ENCODE results near the gene SKOR2.
A peak's percentile ranks its signal among the peaks of the same experiment; 100 is the strongest.

The SKOR2 gene

DNA sequence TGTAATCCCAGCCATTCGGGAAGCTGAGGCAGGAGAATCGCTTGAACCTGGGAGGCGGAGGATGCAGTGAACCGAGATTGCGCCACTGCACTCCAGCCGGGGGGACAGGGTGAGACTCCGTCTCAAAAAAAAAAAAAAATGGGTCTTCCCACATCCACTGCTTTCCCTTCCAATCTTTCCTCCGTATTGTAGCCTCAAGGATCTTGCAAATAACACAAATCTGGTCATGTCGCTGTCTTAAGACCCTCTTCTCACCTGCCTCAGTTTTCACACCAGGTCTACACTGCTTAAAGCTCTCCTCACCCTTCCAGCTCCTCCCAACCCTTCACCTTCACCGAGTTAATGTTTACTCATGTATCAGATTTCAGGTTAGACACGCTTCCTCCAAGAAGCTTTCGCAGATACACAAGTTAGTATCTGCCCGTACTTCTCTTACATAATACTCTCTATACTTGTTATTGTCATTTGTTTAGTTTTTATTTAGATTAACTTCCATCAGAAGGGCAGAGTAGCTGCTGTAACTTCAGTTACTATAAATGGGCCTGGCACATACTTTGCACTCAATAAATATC lies 76.8 kb downstream of the SKOR2 start:
- Histone ChIP-seq H3K79me2 (ENCODE audit: insufficient read depth, low read length) (peaks cover 36% of the 10 kb centered on the region), H3K9ac (ENCODE audit: low read depth, low read length) (peak overlapping the region; percentile 62), H3K27ac (ENCODE audit: low read length) (no peak overlapping the region), H3K4me1 (ENCODE audit: insufficient read depth, low read length) (peaks cover 28% of the 10 kb centered on the region), H3K9me3 (ENCODE audit: insufficient read depth, low read length, severe bottlenecking) (no peaks in the 10 kb centered on the region), H3K4me3 (ENCODE audit: low read depth in 1 of 2, low read length in 2 of 2) (peak overlapping the region; percentile 35 to 59; a peak in 3 of 4 replicates), H2AFZ (ENCODE audit: low read depth, low read length) (peak overlapping the region; percentile 59; the same call in 1 of the 2 replicates), H3K36me3 (ENCODE audit: insufficient read depth, low read length) (no peaks in the 10 kb centered on the region), H3K27me3 (ENCODE audit: insufficient read depth, low read length, poor library complexity) (no peaks in the 10 kb centered on the region), H4K20me1 (ENCODE audit: insufficient read depth, low read length) (peaks cover 6% of the 10 kb centered on the region; the same call in 1 of the 2 replicates), H3K4me2 (ENCODE audit: insufficient read depth, low read length) (peak overlapping the region; percentile 74)
- TF ChIP-seq, protein P1, sequence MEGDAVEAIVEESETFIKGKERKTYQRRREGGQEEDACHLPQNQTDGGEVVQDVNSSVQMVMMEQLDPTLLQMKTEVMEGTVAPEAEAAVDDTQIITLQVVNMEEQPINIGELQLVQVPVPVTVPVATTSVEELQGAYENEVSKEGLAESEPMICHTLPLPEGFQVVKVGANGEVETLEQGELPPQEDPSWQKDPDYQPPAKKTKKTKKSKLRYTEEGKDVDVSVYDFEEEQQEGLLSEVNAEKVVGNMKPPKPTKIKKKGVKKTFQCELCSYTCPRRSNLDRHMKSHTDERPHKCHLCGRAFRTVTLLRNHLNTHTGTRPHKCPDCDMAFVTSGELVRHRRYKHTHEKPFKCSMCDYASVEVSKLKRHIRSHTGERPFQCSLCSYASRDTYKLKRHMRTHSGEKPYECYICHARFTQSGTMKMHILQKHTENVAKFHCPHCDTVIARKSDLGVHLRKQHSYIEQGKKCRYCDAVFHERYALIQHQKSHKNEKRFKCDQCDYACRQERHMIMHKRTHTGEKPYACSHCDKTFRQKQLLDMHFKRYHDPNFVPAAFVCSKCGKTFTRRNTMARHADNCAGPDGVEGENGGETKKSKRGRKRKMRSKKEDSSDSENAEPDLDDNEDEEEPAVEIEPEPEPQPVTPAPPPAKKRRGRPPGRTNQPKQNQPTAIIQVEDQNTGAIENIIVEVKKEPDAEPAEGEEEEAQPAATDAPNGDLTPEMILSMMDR (IDR thresholded peaks at IDR 0.05; ENCODE audit: borderline replicate concordance, extremely low read depth, low read length, poor library complexity, severe bottlenecking), result no peak
- no peak for TF ChIP-seq EZH2 (IDR thresholded peaks at IDR 0.05; ENCODE audit: borderline replicate concordance, low read depth, low read length, severe bottlenecking)
- no peak for ATAC-seq (ENCODE audit: insufficient read depth, low read depth)
- DNase-seq, result no peak

DNA sequence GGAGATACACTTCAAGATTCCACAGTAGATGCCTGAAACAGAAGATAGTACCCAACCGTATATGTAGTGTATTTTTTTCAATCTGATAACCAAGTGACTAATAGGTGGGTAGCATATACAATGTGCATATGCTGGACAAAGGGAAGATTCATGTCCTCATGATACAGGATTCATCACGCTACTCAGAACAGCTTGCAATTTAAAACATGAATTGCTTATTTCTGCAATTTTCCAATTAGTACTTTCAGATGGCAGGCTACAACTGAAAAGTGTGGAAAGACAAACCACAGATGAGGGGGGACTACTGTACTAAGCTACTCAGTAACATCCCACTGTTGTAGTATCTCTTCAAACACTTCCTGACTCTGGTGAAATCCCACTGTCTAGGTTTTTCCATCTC lies 79.0 kb downstream of the SKOR2 start:
- H3K27ac ChIP-seq (ENCODE audit: low read length), result no peak overlapping the region
- no peaks in the 10 kb centered on the region for H3K27me3 ChIP-seq (ENCODE audit: insufficient read depth, low read length, poor library complexity)
- ATAC-seq (ENCODE audit: insufficient read depth, low read depth) (no peak), DNase-seq (no peak)
- no peak overlapping the region for H3K4me2 ChIP-seq (ENCODE audit: insufficient read depth, low read length)
- peaks cover 28% of the 10 kb centered on the region for H3K4me1 ChIP-seq (ENCODE audit: insufficient read depth, low read length)
- peaks cover 9% of the 10 kb centered on the region; the same call in 1 of the 2 replicates for H4K20me1 ChIP-seq (ENCODE audit: insufficient read depth, low read length)
- no peak for TF ChIP-seq EZH2 (IDR thresholded peaks at IDR 0.05; ENCODE audit: borderline replicate concordance, low read depth, low read length, severe bottlenecking)
- TF ChIP-seq, protein P1 (IDR thresholded peaks at IDR 0.05; ENCODE audit: borderline replicate concordance, extremely low read depth, low read length, poor library complexity, severe bottlenecking), result no peak
- no peak overlapping the region for H3K9ac ChIP-seq (ENCODE audit: low read depth, low read length)
- no peak overlapping the region for H2AFZ ChIP-seq (ENCODE audit: low read depth, low read length)
- H3K36me3 ChIP-seq (ENCODE audit: insufficient read depth, low read length), result no peaks in the 10 kb centered on the region
- no peak overlapping the region for H3K4me3 ChIP-seq (ENCODE audit: low read depth in 1 of 2, low read length in 2 of 2)
- peaks cover 44% of the 10 kb centered on the region for H3K79me2 ChIP-seq (ENCODE audit: insufficient read depth, low read length)
- H3K9me3 ChIP-seq (ENCODE audit: insufficient read depth, low read length, severe bottlenecking), result no peaks in the 10 kb centered on the region

DNA sequence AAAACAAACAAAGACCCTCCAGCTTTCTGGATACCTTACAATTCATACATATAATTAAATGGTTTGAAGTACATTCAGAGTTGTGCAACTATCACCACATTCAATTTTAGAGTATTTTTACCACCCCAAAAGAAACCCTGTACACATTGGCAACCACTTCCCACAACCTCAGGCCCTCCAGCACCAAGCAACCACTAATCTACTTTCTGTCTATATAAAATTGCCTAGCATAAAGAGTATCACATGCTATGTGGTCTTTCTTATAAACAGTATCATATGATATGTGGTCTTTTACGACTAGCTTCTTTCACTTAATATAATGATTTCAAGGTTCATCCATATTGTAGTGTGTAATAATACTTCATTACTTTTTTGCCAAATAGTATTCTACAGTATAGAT lies 82.5 kb downstream of the SKOR2 start:
- Histone ChIP-seq H3K4me3 (ENCODE audit: low read depth in 1 of 2, low read length in 2 of 2) (no peak overlapping the region), H2AFZ (ENCODE audit: low read depth, low read length) (no peak overlapping the region), H3K27me3 (ENCODE audit: insufficient read depth, low read length, poor library complexity) (no peaks in the 10 kb centered on the region), H3K36me3 (ENCODE audit: insufficient read depth, low read length) (no peaks in the 10 kb centered on the region), H3K27ac (ENCODE audit: low read length) (no peak overlapping the region), H3K9ac (ENCODE audit: low read depth, low read length) (no peak overlapping the region), H3K9me3 (ENCODE audit: insufficient read depth, low read length, severe bottlenecking) (no peaks in the 10 kb centered on the region), H3K79me2 (ENCODE audit: insufficient read depth, low read length) (peaks cover 37% of the 10 kb centered on the region), H3K4me2 (ENCODE audit: insufficient read depth, low read length) (no peak overlapping the region), H3K4me1 (ENCODE audit: insufficient read depth, low read length) (peaks cover 11% of the 10 kb centered on the region), H4K20me1 (ENCODE audit: insufficient read depth, low read length) (peaks cover 5% of the 10 kb centered on the region; the same call in 1 of the 2 replicates)
- ATAC-seq (ENCODE audit: insufficient read depth, low read depth), result peak; percentile 42; the same call in 1 of the 3 replicates
- no peak for TF ChIP-seq EZH2 (IDR thresholded peaks at IDR 0.05; ENCODE audit: borderline replicate concordance, low read depth, low read length, severe bottlenecking)
- TF ChIP-seq, protein P1 (IDR thresholded peaks at IDR 0.05; ENCODE audit: borderline replicate concordance, extremely low read depth, low read length, poor library complexity, severe bottlenecking), result no peak
- no peak for DNase-seq
